Activated naive CD8-positive, alpha-beta T cell treated with anti-CD3 and anti-CD28 coated beads for 36 hours (primary cell): Measurements from ENCODE around the gene PRKCD. TPM values are rescaled to one million over a fixed set of nuclear protein-coding genes. Genes with fewer than 3 reads are reported as not detected.

Experiments used
- DNase-seq: peaks from one replicate; pipeline ENCODE4 v3.0.0; 2021
- H3K27ac Mint-ChIP-seq: one replicate; pipeline ENCODE4 v1.8.0; 2022; ENCODE audit warnings: mild to moderate bottlenecking, moderate library complexity, mixed read lengths
- H3K27me3 Mint-ChIP-seq: one replicate; pipeline ENCODE4 v1.8.0; 2022; ENCODE audit warnings: mild to moderate bottlenecking, mixed read lengths
- H3K36me3 Mint-ChIP-seq: one replicate; pipeline ENCODE4 v1.8.0; 2021; ENCODE audit warnings: mild to moderate bottlenecking, mixed read lengths
- H3K4me1 Mint-ChIP-seq: one replicate; pipeline ENCODE4 v1.8.0; 2021; ENCODE audit warnings: mixed read lengths
- H3K4me3 Mint-ChIP-seq: one replicate; pipeline ENCODE4 v1.8.0; 2022; ENCODE audit warnings: mild to moderate bottlenecking, moderate library complexity, mixed read lengths
- H3K9me3 Mint-ChIP-seq: one replicate; pipeline ENCODE4 v1.8.0; 2022; ENCODE audit warnings: mixed read lengths
- total RNA-seq, 2 experiments: library from RNA; stranded (reverse); gene quantifications; one replicate each; pipeline ENCODE4 v1.2.3, GENCODE V29; 2021

Gene PRKCD
- total RNA-seq, 2 experiments from 2014 or later, result 16.5 to 17.5 TPM

DNA sequence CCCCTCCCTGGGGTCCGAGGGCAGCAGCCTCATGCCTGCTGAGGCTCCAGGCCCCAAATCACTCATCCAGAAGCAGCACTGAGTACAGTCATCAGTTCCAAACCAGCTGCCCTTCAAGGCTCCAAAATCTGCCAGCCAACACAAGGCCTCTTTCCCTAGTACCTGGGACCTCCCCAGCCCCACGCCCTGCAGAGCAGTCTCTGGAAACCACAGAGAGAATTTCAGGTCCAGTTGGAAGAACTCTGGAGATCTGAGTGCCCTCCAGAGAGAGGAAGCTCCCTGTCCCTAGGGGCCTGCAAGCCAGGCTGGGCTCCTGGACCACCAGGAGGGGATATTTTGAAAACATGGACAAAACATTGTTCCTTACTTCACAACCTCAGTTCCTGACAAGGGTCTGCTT is 68.6 kb downstream of the PRKCD start:
- Mint-ChIP-seq H3K36me3 (peaks cover 16% of the 10 kb centered on the region), H3K4me1 (no peaks in the 10 kb centered on the region), H3K27me3 (no peaks in the 10 kb centered on the region), H3K4me3 (no peak overlapping the region), H3K27ac (peak overlapping the region; percentile 48), H3K9me3 (no peaks in the 10 kb centered on the region)
- DNase-seq, result no peak

DNA sequence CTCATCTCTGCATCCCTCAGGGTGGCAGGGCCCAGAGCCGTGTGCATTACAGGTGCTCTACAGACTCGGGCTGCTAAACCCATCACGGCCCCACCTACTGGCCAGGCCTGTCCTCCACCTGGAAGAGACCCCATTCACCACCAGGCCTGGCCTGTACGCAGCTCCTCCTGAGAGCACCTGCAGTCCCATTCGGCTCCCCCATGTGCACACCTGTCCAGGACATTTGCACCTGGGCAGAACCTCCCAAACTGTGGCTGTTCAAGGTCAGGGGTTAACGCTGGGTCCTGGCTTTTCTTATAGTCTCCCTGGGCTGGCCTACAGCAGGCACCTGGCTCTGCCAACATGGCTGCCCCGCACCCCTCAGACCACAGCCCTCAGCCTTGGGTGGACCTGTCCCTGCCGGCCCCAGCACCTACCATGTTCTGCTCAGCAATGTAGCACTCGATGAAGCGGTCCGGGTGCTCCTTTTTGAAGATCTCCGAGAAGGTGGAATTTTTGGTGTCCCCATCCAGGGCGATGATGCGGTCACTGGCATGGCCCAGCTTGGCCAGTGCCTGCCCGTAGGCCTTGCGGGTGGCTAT is 69.1 kb downstream of the PRKCD start:
- H3K27ac Mint-ChIP-seq, result no peak overlapping the region
- no peaks in the 10 kb centered on the region for H3K9me3 Mint-ChIP-seq
- no peaks in the 10 kb centered on the region for H3K27me3 Mint-ChIP-seq
- H3K4me3 Mint-ChIP-seq, result no peak overlapping the region
- H3K36me3 Mint-ChIP-seq, result peaks cover 16% of the 10 kb centered on the region
- H3K4me1 Mint-ChIP-seq, result no peaks in the 10 kb centered on the region
- DNase-seq, result no peak

DNA sequence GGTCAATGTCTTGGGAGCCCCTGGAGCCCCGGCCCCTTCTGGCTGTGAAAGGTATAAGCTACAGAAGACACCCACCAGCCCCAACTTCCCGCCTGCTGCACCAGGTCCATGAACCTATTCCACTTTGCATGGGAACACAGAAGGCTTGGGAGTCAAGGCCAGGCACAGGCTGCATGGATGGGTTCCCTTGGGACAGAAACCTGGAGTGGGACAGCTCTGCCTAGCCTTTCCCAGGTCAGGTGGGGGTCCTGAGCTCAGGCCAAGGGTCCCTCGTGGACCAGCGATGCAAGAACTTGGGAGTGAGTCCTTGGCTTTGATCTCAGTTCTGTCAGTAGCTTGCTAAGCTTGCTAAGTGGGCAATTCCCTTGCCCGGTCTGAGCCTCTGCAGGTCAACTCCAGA is 69.8 kb downstream of the PRKCD start:
- H3K36me3 Mint-ChIP-seq, result peaks cover 16% of the 10 kb centered on the region
- H3K27ac Mint-ChIP-seq, result no peak overlapping the region
- no peak overlapping the region for H3K4me3 Mint-ChIP-seq
- H3K4me1 Mint-ChIP-seq, result no peaks in the 10 kb centered on the region
- no peaks in the 10 kb centered on the region for H3K27me3 Mint-ChIP-seq
- no peaks in the 10 kb centered on the region for H3K9me3 Mint-ChIP-seq
- no peak for DNase-seq

DNA sequence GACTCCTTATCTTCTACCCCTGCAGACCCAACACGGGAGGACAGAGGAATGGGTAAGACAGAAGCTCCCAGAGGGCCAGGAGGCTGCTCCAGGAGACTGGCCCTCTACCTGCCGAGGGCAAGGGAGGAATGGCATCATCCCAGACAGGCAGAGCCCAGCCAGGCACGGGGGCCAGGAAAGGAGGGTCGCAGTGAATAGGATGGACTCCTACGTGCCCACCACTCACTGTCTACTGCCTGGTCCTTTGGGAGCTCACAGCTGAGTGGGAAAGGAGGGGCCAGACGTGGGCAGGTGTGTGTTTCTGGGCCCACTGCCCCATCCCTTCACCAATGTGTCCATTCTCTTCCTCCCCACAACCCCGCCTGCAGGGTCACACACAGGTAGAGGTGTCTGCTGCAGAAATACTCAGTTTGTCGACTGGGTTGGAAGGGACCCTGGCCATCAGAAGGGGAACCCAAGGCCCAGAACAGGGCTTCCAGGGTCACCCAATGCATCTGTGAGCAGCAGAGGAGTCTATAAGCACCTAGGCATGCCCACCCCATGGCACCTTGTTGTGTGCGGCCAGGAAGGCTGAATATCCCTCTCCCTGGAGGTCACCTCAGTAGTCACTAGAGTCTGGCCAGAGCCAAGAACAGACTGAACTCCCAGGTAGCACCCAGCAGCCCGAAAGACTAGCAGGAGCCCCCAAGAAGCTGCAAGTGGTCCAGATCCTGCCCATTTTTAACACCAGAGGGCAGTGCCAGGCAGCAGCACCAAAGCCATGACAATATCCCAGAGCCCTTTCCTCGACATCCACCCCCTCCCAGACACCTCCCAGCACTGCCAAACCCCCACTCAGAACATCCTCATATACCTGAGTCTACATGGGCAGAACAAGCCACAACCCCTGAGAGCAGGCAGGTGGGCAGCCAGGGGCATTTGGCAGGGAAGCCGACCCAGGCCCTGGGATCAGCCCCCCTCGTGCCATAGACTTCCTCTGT is 70.8 kb downstream of the PRKCD start:
- no peak for DNase-seq
- Mint-ChIP-seq H3K4me3 (no peak overlapping the region), H3K27ac (peak overlapping the region; percentile 56), H3K36me3 (peaks cover 13% of the 10 kb centered on the region), H3K9me3 (no peaks in the 10 kb centered on the region), H3K4me1 (no peaks in the 10 kb centered on the region), H3K27me3 (no peaks in the 10 kb centered on the region)

DNA sequence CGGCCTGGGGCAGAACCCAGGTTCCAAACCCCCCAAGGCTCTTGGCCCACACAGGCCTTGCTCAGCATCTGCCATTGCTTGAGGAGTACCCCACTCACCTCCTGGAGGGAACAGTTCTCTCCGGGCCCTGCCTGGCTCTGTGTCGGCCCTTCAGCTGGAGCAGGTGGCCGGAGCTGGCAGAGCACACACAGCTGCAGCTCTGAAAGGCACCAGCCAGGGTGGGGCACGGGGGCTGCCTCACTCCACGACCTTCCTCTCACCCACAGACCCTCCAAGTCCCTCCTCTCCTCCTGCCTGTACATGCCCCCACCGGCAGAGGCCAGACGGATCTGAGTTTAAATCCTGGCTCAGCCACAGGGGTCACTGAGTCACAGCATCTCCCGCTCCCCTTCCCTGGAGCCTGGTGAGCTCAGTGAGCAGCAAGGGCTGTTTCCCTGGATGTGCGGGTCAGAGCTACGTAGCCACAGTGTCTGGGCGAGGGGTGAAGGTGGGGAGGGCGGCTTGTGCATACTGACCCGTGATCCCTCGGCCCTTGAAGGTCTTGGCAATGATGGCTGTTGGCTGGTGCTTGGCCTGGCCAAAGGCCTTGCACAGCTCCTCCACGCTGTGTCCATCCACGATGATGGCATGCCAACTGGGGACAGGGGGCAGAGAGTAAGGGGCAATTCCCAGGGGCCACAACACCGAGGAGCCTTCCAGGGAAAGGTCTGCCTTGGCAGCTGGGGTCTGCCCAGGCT is 71.8 kb downstream of the PRKCD start:
- no peak for DNase-seq
- H3K4me3 Mint-ChIP-seq, result no peak overlapping the region

DNA sequence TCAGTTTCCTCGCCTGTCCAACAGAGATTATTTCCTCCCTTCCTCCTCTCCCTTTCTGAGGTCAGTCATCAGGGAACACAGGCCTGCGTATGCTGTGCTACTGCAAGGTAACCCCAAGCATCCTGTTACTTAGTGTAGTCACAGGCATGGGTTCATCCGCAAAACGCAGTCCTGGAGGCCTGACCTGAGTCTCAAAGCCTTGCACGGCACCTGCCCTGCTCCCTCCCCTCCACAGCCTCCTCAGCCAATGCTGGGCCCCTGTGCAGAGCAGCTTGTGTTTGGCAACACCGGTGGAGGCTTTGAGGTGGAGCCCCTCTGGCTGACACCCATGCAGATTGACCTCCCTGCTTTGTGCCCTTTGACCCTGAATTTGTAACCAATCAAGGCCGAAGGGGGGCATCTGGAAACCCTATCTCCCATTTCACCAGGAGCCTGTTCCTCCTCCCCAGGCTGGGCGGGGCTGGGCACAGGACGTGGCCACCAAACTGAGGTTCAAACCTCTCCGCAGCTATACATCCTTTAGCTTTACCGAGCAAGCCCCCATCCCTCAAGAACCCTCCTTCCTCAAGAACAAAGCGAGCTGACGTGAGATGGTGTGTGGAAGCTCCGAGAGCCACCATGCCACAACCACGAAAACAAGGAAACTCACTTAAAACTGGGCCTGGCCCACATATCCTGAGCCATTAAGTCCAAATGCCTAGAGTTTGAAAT is 73.3 kb downstream of the PRKCD start:
- DNase-seq, result no peak
- Mint-ChIP-seq H3K27ac (no peak overlapping the region), H3K4me1 (no peaks in the 10 kb centered on the region), H3K4me3 (no peak overlapping the region), H3K27me3 (no peaks in the 10 kb centered on the region), H3K9me3 (no peaks in the 10 kb centered on the region), H3K36me3 (peaks cover 10% of the 10 kb centered on the region)

More for the DNA sequence above, 71.8 kb downstream of the PRKCD start:
- H3K4me1 Mint-ChIP-seq, result no peaks in the 10 kb centered on the region
- H3K36me3 Mint-ChIP-seq, result peaks cover 10% of the 10 kb centered on the region
- no peaks in the 10 kb centered on the region for H3K9me3 Mint-ChIP-seq
- no peaks in the 10 kb centered on the region for H3K27me3 Mint-ChIP-seq
- H3K27ac Mint-ChIP-seq, result no peak overlapping the region

DNA sequence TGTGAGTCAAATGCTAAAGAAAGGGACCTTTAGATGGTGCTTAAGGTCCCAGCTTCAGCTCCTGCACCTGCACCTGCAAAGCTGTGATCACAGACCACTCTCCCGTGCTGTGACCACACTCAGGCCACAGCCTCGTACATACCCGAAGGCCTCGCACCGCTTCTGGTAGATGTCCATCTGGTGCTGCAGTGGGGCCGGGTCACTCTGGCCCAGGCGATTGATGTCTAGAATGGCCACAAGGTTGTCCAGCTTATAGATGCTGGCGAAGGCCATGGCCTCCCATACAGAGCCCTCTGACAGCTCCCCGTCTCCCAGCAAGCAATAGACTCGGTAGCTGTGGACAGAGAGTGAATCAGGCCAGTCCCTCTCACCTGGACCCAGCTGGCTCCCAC is 73.8 kb downstream of the PRKCD start:
- no peak for DNase-seq
- Mint-ChIP-seq H3K36me3 (peaks cover 13% of the 10 kb centered on the region), H3K4me3 (no peak overlapping the region), H3K27ac (no peak overlapping the region), H3K27me3 (no peaks in the 10 kb centered on the region), H3K9me3 (no peaks in the 10 kb centered on the region), H3K4me1 (no peaks in the 10 kb centered on the region)

DNA sequence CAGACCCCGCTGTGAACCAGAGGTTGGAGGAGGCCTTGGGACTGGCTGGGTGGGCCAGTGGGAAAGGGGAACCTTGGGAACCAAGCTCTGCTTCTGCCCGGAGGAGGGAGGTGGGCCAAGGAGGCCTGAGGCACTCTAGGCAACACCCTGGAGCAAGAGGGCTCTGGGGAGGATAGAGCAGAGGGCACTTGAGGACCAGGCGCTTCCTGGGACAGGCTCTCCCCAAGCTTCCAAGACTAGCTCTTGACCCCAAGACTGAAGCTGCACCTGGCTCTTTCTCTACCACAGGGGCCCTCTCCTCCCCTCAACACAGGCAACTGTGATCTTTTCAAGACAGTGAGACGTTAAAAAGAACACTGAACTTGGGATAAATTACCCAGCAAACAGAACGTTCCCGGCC is 74.5 kb downstream of the PRKCD start:
- H3K9me3 Mint-ChIP-seq, result no peaks in the 10 kb centered on the region
- no peaks in the 10 kb centered on the region for H3K27me3 Mint-ChIP-seq
- H3K4me3 Mint-ChIP-seq, result no peak overlapping the region
- peaks cover 12% of the 10 kb centered on the region for H3K36me3 Mint-ChIP-seq
- no peaks in the 10 kb centered on the region for H3K4me1 Mint-ChIP-seq
- no peak overlapping the region for H3K27ac Mint-ChIP-seq
- DNase-seq, result no peak

DNA sequence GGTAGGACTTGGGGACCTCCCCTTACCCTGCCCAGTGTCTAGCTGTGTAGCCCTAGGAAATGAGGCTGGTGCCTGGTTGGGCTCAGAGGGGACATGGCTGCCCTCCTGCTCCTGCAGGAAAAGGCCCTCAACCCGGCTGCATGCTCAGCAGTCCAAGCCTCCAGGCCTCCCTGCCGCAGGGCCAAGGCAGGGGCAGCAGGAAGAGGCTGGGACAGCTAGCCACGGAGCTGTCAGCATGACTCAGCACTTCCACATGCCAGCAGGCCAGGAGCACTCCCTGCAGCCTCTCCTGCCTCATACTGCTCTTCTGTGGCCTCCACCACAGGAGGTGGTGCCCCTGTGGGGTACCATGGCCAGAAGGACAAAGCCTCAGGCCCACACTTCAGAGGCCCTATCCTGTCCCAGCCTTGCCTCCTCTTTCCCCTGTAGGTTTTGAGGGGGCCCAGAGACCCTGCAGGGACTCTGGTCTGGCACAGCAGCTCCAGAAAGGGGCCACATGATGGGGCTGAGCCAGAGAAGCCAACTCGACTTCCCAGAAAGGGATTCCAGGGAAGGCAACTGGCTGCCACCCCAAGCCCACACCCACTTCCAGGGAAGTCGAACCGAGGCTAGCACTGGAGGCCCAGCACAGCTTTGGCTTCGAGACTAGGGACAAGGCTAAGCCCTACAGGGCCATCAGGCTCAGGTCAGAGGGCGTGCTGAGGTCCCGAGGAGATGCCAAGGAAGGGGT is 75.3 kb downstream of the PRKCD start:
- H3K4me3 Mint-ChIP-seq, result no peak overlapping the region
- no peak for DNase-seq
- H3K27ac Mint-ChIP-seq, result peak overlapping the region; percentile 38
- H3K9me3 Mint-ChIP-seq, result no peaks in the 10 kb centered on the region
- peaks cover 12% of the 10 kb centered on the region for H3K36me3 Mint-ChIP-seq
- H3K27me3 Mint-ChIP-seq, result no peaks in the 10 kb centered on the region
- no peaks in the 10 kb centered on the region for H3K4me1 Mint-ChIP-seq

DNA sequence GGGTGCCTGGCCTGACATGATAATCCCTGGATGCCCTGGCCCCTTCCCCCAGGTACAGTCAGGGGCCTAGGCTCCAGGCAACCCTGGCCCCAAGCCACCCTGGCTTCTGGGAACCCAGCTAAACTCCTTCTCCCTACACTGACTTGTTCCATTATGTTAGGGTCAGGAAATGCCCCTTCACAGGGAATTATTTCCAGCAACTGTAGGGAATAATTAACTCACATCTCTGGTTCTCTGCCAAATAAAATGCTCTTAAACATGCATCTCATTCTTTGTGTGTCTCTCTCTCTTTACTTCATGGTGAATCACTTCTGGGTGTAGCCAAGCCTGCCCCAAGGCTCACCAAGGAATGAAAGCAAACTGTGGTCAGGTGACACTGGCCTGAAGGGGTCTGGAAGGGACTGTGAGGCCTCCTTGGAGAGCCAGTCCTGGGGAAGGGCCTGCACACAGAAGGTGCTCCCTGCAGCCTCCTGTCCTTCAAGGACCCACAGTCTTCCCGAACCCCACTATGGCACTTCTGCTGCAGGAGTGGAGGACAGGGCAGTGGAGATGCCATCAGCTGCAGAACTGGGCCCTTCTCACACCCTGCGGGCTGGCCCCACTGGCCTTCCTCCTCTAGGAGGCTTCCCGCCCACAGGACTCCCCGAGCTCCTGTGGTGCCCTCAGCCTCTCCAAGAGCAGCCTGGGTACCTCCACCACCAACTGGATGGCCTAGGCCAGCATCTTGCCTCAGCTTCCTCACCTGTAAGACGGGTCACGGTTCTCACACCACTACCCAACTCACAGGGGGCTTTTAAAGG is 77.2 kb downstream of the PRKCD start:
- H3K4me1 Mint-ChIP-seq, result peaks cover 2% of the 10 kb centered on the region
- no peak overlapping the region for H3K27ac Mint-ChIP-seq
- DNase-seq, result no peak
- no peak overlapping the region for H3K4me3 Mint-ChIP-seq
- no peaks in the 10 kb centered on the region for H3K9me3 Mint-ChIP-seq
- H3K36me3 Mint-ChIP-seq, result peaks cover 8% of the 10 kb centered on the region
- no peaks in the 10 kb centered on the region for H3K27me3 Mint-ChIP-seq

DNA sequence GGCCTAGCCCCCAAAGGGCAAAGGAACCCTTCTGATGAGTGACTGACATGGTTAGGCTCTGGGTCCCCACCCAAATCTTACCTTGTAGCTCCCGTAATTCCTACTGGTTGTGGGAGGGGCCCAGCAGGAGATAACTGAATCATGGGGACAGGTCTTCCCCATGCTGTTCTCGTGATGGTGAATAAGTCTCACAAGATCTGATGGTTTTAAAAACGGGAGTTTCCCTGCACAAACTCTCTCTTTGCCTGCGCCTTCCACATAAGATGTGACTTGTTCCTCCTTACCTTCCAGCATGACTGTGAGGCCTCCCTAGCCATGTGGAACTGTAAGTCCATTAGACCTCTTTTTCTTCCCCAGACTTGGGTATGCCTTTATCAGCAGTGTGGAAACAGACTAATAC is 77.9 kb downstream of the PRKCD start:
- peaks cover 2% of the 10 kb centered on the region for H3K4me1 Mint-ChIP-seq
- H3K4me3 Mint-ChIP-seq, result no peak overlapping the region
- H3K27ac Mint-ChIP-seq, result no peak overlapping the region
- H3K27me3 Mint-ChIP-seq, result no peaks in the 10 kb centered on the region
- DNase-seq, result no peak
- peaks cover 7% of the 10 kb centered on the region for H3K36me3 Mint-ChIP-seq
- no peaks in the 10 kb centered on the region for H3K9me3 Mint-ChIP-seq

DNA sequence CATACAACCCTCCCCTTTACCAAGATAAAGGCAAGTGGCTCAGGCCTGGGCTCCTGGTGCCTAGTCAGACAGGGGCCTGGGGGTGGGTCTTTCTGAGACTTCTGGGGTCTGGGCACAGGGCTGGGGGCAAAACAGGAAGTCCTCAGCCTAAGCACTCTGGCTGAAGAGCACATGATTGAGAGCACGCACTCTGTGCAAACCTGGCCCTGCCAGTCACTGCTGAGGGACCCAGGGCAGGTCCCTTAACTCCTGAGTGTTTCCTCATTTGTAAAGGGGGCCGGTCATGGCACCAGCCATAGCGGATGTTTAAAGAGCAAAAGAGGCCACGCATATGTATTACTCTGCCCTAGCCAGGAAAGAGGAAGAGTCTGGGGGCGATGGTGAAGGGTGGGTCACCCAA is 78.8 kb downstream of the PRKCD start:
- Mint-ChIP-seq H3K4me3 (no peak overlapping the region), H3K36me3 (peaks cover 7% of the 10 kb centered on the region), H3K27me3 (no peaks in the 10 kb centered on the region), H3K27ac (no peak overlapping the region), H3K9me3 (no peaks in the 10 kb centered on the region), H3K4me1 (peaks cover 2% of the 10 kb centered on the region)
- no peak for DNase-seq

DNA sequence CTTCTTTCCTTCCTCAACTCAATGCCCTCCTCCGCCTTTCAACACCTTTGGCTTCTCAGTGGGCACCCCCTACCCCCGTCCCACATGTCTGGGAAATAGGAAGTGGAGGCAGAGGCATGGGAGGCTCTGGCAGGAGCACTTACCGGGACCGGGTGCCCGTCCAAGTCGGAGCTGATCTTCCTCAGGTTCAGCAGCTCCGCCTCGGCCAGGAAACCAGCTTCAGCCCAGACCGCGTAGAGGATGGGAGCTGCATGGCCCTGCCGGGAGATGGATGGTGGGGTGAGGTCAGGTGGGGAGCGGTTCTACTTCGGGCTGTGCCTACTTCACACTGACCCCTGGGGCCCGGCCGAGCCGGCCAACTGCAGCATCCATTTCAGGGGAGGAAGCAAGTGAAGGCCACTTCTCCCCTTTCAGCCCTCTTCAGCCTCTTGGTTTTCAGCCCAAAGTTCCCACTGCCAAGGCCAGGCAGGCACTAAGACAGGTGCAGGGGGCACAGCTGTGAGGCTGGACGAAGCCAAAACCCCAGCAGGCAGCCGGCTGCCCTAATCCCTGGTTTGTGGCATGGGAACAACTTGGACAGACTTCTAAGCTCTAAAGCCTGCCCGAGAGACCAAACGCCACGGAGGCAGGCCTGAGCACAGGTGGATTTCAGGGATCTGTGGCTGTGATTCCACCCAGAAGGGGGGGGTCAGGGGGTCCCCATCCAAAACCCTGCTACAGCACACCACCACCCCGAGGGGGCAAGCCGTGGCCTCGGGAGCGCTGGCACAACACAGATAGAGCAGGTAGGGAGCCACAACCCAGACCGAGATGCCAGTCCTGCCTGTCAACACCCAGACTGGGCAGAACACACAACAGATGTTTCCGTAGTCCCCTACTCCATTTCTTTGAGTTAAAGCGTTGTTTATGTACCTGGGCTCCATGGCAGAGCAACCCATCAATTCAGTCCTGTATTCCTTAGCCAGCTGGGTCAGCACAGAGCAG is 80.3 kb downstream of the PRKCD start:
- H3K36me3 Mint-ChIP-seq, result peaks cover 16% of the 10 kb centered on the region
- no peak overlapping the region for H3K4me3 Mint-ChIP-seq
- H3K4me1 Mint-ChIP-seq, result peaks cover 5% of the 10 kb centered on the region
- no peaks in the 10 kb centered on the region for H3K9me3 Mint-ChIP-seq
- no peaks in the 10 kb centered on the region for H3K27me3 Mint-ChIP-seq
- no peak for DNase-seq
- H3K27ac Mint-ChIP-seq, result peak overlapping the region; percentile 29
